Stimulated activated CD4-positive, alpha-beta T cell treated with anti-CD3 and anti-CD28 coated beads, Interleukin-2, amount 100 ng/mL, for 24 hours (primary cell): ENCODE data around the gene TSEN34.
"Not testable (repeated sequence)": the region's sequence is repeated elsewhere in the genome, so short reads cannot be mapped to it uniquely, and the experiment has no call there.

Experiments used
- DNase-seq, 2 donors: peaks; one replicate each; pipeline ENCODE4 v3.0.0-alpha.2; 2020

TSEN34 gene

GRCh38 chr19:54209811-54210494 lies 18.8 kb downstream of the TSEN34 start:
- peak in 1 of 2 donors; percentile 51 for DNase-seq

DNA sequence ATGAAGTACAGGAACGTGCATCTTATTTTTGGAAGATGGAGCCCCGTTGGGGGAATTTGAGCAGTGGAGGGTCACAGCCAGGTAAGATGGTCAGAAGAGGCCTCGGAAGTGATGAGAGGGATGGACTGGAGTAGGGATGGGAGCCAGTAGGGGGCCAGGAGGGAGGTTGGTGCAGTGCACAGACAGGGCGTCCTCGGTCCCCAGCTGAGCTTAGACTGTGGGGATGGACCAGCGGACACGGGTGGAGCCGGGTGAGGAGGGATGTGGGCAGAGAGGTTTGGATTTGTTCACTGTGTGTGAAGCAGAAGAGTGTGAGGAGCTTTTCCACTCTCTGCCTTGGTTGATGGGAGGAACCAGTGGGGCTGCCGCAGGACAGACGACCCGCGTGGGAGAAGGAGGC lies 20.1 kb downstream of the TSEN34 start:
- DNase-seq, result no peak

DNA sequence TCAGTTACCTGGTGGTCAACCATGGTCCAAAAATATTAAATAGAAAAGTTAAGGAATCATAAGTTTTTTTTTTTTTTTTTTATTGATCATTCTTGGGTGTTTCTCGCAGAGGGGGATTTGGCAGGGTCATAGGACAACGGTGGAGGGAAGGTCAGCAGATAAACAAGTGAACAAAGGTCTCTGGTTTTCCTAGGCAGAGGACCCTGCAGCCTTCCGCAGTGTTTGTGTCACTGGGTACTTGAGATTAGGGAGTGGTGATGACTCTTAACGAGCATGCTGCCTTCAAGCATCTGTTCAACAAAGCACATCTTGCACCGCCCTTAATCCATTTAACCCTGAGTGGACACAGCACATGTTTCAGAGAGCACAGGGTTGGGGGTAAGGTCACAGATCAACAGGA lies 23.1 kb downstream of the TSEN34 start:
- not testable (repeated sequence) for DNase-seq

DNA sequence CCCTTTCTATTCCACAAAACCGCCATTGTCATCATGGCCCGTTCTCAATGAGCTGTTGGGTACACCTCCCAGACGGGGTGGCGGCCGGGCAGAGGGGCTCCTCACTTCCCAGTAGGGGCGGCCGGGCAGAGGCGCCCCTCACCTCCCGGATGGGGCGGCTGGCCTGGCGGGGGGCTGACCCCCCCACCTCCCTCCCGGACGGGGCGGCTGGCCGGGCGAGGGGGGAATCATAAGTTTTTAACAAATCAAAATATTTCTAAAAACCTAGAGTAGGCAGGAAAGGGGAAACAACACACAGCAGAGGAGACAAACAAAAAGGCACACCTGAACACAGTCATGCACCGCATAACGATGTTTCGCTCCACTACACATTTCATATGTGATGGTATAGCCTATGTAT lies 23.6 kb downstream of the TSEN34 start:
- not testable (repeated sequence) for DNase-seq

GRCh38 chr19:54216869-54217268 lies 25.8 kb downstream of the TSEN34 start:
- DNase-seq, result no peak

DNA sequence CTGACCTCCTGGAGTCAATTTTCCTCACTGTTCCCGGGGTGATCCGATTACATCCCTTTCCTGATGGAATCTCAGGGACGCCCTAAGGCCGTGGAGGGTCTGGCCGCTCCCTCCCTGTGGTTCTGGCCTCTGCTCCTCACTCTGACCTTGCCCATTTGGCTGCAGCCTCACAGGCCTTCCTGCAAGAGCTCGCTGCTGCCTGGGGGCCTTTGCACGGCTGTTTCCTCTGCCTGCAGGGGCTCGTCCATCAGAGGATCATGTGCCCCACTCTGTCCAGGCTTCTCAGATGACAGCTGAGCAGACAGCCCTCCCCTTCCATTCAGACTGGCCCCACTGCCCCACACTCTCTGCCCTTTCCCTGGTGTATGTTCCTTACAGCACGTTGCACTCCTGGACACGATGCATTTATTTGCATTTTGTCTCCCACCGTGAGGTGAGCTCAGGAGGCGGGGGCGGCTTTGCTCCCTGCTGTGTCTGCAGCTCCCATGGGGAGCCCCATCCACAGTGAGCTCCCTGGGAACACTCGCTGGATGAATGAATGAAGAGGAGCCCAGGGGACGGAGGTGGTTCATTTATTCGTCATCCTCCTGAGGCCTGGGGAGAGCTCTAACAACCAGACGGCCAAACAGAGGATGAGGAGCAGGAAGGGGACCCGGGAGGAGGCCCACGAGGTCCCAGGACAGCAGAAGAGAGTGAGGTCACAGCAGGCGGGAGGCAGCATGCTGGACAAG lies 26.6 kb downstream of the TSEN34 start:
- not testable (repeated sequence) for DNase-seq

GRCh38 chr19:54218259-54218658 lies 27.2 kb downstream of the TSEN34 start:
- no peak for DNase-seq

DNA sequence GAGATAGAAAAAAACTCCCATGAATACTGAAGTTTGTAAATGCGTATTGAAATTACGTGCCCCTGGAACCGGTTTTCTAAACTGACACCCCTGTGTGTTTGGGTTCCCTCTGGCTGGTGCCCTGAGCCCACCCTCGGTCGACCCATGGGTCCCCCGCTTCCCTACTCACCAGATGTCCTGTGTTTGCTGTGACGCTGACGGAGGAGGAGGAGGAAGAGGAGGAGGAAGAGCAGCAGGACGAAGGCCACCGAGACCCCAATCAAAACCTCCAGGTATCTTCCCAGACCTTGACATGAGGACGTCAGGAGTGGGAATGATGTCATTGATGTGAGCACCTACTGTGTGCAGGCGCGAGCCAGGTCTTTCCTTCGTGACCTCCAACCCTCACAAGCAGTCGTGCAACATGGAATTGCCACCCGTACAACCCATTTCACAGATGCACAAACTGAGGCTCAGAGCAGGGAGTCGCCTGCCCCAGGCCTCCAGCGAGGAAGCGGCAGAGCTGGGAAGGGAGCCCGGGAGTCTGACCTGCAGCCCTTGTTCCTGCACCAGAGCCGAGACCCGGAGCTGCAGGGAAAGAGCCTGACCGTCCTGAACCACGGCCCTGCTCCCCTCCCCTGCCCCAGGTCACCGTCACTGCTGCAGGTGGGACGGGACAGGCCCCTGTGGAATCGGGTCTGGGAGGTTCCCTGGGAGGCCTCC lies 28.0 kb downstream of the TSEN34 start:
- no peak for DNase-seq

- not testable (repeated sequence) for DNase-seq
Measured at GRCh38 chr19:54219702-54220101, 28.6 kb downstream of the TSEN34 start.

GRCh38 chr19:54221947-54222346 lies 30.8 kb downstream of the TSEN34 start:
- DNase-seq, result not testable (repeated sequence)

- DNase-seq, result not testable (repeated sequence)
Measured at GRCh38 chr19:54222474-54223276, 31.6 kb downstream of the TSEN34 start, which contains the start of gene LILRB3. TSS of gene LILRB3 (minus strand) at chr19:54223007. CDS start at chr19:54222976, 31 bp downstream.

GRCh38 chr19:54223277-54223936 lies 32.3 kb downstream of the TSEN34 start:
- DNase-seq, result not testable (repeated sequence)

GRCh38 chr19:54223937-54224281 lies 32.8 kb downstream of the TSEN34 start:
- not testable (repeated sequence) for DNase-seq

GRCh38 chr19:54224619-54225018 lies 33.5 kb downstream of the TSEN34 start:
- DNase-seq, result not testable (repeated sequence)

DNA sequence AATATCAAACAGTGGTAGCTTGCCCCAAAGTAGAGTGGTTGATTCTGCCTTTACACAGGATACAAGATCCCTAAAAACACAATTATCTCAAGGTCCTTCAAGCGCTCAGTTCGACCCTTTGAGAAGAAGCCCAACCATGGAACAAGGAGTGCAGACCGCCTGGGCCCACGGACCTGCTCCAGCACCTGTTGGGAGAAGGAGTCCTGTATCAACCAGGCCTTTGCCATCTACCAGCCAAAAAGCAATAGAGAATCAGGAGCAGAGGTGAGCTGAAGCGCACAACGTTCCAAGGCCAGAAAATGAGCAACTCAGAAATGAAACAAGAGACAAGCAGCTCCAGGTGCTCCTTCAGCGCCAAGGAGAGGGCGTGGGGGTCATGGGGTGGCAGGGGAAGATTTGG lies 38.0 kb downstream of the TSEN34 start:
- no peak for DNase-seq

DNA sequence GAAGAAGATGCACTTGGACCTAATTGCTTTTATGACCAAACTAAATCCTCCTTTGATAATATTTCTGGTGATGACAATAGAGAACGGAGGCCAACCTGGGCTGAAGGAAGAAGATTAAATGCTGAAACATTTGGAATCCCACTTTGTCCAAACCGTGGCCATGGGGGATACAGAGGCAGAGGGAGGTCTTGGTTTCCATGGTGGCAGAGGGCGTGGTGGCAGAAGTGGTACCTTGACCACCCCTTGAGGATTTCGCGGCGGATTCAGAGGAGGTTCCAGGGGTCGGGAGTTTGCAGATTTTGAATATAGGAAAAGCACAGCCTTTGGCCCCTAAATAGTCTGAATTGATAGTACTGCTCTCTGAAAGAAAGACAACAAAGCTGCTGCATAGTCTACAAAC lies 38.9 kb downstream of the TSEN34 start:
- no peak for DNase-seq

GRCh38 chr19:54231077-54231931 lies 40.2 kb downstream of the TSEN34 start:
- DNase-seq, result peak; percentile 91 to 96

DNA sequence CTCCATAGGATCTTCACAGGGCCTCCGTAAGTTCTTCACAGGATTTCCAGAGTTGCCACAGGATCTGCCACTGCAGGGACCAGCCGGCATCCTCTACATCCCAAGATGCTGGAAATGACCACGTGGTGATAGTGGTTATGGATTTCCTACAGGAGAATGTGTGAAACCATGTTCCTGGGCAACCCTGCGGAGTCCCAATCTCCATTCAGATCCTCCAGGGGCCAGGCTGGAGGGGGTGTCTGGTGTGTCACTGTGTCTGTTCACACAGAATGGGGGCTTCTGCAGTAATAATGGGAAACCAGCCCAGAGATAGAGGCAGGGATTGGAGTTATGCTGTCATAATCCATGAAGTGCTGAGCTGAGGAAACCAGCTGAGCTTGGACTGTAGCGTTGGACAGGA lies 42.8 kb downstream of the TSEN34 start:
- no peak for DNase-seq

DNA sequence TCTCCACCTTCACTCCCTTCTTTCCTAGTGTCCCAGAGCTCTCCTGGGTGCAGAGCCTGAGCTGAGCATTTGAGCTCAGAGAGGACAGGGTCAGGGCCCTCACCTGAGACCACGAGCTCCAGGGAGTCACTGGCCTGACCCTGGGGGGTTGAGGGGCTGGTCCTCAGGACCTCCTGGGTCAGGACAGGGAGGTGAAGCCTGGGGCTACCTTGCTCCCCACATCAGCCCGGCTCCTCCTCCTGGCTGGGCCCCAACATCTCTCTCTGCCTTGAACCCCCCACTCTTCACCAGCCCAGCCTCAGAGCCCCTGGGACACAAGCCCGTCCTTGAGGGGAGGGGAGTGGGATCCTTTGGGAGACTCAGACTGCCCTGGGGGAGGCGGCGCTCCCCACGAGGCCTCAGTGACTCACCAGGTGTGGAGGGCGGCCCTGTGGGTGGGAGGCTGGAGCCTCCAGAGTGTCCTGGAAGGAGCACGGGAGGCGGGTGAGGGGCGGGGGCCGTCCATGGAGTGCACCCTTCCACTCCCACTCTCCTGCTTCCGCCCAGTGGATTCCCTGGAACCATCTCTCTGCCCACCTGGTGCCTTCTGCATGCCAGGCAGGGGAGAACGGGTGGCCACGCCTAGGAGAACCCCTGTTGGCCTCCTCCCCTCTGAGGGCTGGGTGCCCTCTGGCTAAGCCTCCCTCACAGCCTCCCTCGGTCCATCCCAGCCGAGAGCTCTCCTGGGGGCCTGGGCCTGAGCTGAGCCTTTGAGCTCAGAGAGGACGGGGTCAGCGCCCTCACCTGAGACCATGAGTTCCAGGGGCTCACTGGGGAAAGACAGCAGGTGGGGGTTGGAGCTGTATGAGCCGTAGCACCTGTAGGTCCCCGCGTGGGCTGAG lies 48.6 kb downstream of the TSEN34 start:
- not testable (repeated sequence) for DNase-seq
